HFFc6 (cell line): ENCODE results near the gene FNDC3B. TPM values are rescaled to one million over a fixed set of nuclear protein-coding genes. Genes with fewer than 3 reads are reported as not detected.

Source experiments
- DNase-seq: peaks from one replicate; pipeline ENCODE4 v3.0.0-alpha.2; 2018
- H3K27ac Mint-ChIP-seq: 2 replicates; pipeline ENCODE4 v1.8.0; 2020; ENCODE audit warnings: mild to moderate bottlenecking, mixed read lengths
- H3K27me3 Mint-ChIP-seq: 2 replicates; pipeline ENCODE4 v1.8.0; 2021; ENCODE audit warnings: mild to moderate bottlenecking, moderate library complexity, mixed read lengths; ENCODE audit not compliant: insufficient read depth
- H3K36me3 Mint-ChIP-seq: 2 replicates; pipeline ENCODE4 v1.8.0; 2021; ENCODE audit warnings: low read depth, mixed read lengths
- H3K4me1 Mint-ChIP-seq: 2 replicates; pipeline ENCODE4 v1.8.0; 2020; ENCODE audit warnings: low read depth, mixed read lengths
- H3K4me3 Mint-ChIP-seq: 2 replicates; pipeline ENCODE4 v1.8.0; 2020; ENCODE audit warnings: mild to moderate bottlenecking, moderate library complexity, mixed read lengths
- H3K9me3 Mint-ChIP-seq: 2 replicates; pipeline ENCODE4 v1.8.0; 2020; ENCODE audit warnings: mild to moderate bottlenecking, mixed read lengths
- CTCF ChIP-seq: fragments of 200-600 bp; sonication (generic); IDR thresholded peaks from 2 replicates; pipeline ENCODE4 v1.5.0; 2021; ENCODE audit warnings: antibody characterized with exemption, mild to moderate bottlenecking
- total RNA-seq, 6 experiments: library from RNA; stranded (reverse); fragmentation: NEBNext Ultra II Directional; extraction: Animal tissue kit (Norgen Biotek cat#: 25700); gene quantifications; 2 replicates in 1 of 6; 3 replicates in 5 of 6; pipeline ENCODE4 v1.2.3, GENCODE V29; 2021

The FNDC3B gene
- total RNA-seq, 6 experiments from 2014 or later = 133 to 192 (median 155) TPM

- H3K4me3 Mint-ChIP-seq = no peak overlapping the region
- no peaks in the 10 kb centered on the region; the same call in 1 of the 2 replicates for H3K27me3 Mint-ChIP-seq
- no peaks in the 10 kb centered on the region for H3K9me3 Mint-ChIP-seq
- no peak for TF ChIP-seq CTCF
- H3K36me3 Mint-ChIP-seq = peaks cover 7% of the 10 kb centered on the region
- DNase-seq = no peak
- peaks cover 62% of the 10 kb centered on the region for H3K4me1 Mint-ChIP-seq
- H3K27ac Mint-ChIP-seq = no peak overlapping the region
These were observed 144.9 kb downstream of the FNDC3B start for GRCh38 chr3:172184106-172184822.

GRCh38 chr3:172185907-172186306, 146.5 kb downstream of the FNDC3B start:
- DNase-seq = no peak
- no peaks in the 10 kb centered on the region for H3K9me3 Mint-ChIP-seq
- no peaks in the 10 kb centered on the region; the same call in 1 of the 2 replicates for H3K27me3 Mint-ChIP-seq
- H3K4me3 Mint-ChIP-seq = no peak overlapping the region
- H3K4me1 Mint-ChIP-seq = peaks cover 47% of the 10 kb centered on the region
- H3K36me3 Mint-ChIP-seq = no peaks in the 10 kb centered on the region; the same call in none of the 2 replicates
- peak overlapping the region; percentile 48; the same call in 1 of the 2 replicates for H3K27ac Mint-ChIP-seq
- no peak for TF ChIP-seq CTCF

- no peak overlapping the region for H3K4me3 Mint-ChIP-seq
- H3K9me3 Mint-ChIP-seq = no peaks in the 10 kb centered on the region
- peaks cover 46% of the 10 kb centered on the region for H3K4me1 Mint-ChIP-seq
- no peaks in the 10 kb centered on the region; the same call in 1 of the 2 replicates for H3K27me3 Mint-ChIP-seq
- H3K27ac Mint-ChIP-seq = no peak overlapping the region
- peaks cover 3% of the 10 kb centered on the region for H3K36me3 Mint-ChIP-seq
- no peak for TF ChIP-seq CTCF
- no peak for DNase-seq
These were observed 147.2 kb downstream of the FNDC3B start for GRCh38 chr3:172186607-172187006.

- H3K9me3 Mint-ChIP-seq = no peaks in the 10 kb centered on the region
- H3K4me1 Mint-ChIP-seq = peaks cover 38% of the 10 kb centered on the region
- H3K4me3 Mint-ChIP-seq = no peak overlapping the region
- H3K27ac Mint-ChIP-seq = no peak overlapping the region
- TF ChIP-seq CTCF = no peak
- H3K36me3 Mint-ChIP-seq = peaks cover 3% of the 10 kb centered on the region
- no peak for DNase-seq
- no peaks in the 10 kb centered on the region; the same call in 1 of the 2 replicates for H3K27me3 Mint-ChIP-seq
These were observed 148.1 kb downstream of the FNDC3B start for GRCh38 chr3:172187511-172187910.

- Mint-ChIP-seq H3K4me3 (no peak overlapping the region), H3K9me3 (no peaks in the 10 kb centered on the region), H3K4me1 (peaks cover 32% of the 10 kb centered on the region), H3K36me3 (peaks cover 6% of the 10 kb centered on the region), H3K27ac (peak overlapping the region; percentile 8; the same call in 1 of the 2 replicates), H3K27me3 (peaks cover 3% of the 10 kb centered on the region; the same call in 1 of the 2 replicates)
- no peak for TF ChIP-seq CTCF
- DNase-seq = no peak
These were observed 149.1 kb downstream of the FNDC3B start for GRCh38 chr3:172188511-172188910.
